GM23338 (cell line): ENCODE results near the gene STRIT1.

ENCODE experiments used
- CREB1 ChIP-seq: fragments of 250-450 bp; sonication (Bioruptor Pico); IDR thresholded peaks from 2 replicates; pipeline ENCODE4 v1.5.0; 2020; ENCODE audit warnings: low read depth, mild to moderate bottlenecking, moderate library complexity
- CTCF ChIP-seq, 2 experiments: fragments of 200-600 bp in 1 of 2; sonication (generic) in 1 of 2; conservative IDR thresholded peaks; 2 replicates each; pipeline versions ENCODE4 v1.5.1 to v1.6.1; 2016 to 2017; ENCODE audit warnings: antibody characterized with exemption in 2 of 2, low read depth in 2 of 2, mild to moderate bottlenecking in 2 of 2, moderate library complexity in 1 of 2
- EZH2 ChIP-seq: fragments of 200-600 bp; sonication (generic); IDR thresholded peaks from one replicate; pipeline ENCODE4 v1.8.0; 2017; ENCODE audit warnings: antibody characterized with exemption, mild to moderate bottlenecking, low read depth; ENCODE audit not compliant: unreplicated experiment
- EZH2phosphoT487 ChIP-seq: fragments of 200-600 bp; sonication (generic); IDR thresholded peaks from one replicate; pipeline ENCODE4 v1.8.1; 2018; ENCODE audit warnings: antibody characterized with exemption; ENCODE audit not compliant: unreplicated experiment
- NANOG ChIP-seq: IDR thresholded peaks from 2 replicates; pipeline ENCODE4 v1.6.1; 2016; ENCODE audit warnings: antibody characterized with exemption, borderline replicate concordance
- POLR2AphosphoS5 ChIP-seq: IDR thresholded peaks from 2 replicates; pipeline ENCODE4 v1.6.1; 2016; ENCODE audit warnings: antibody characterized with exemption, low read depth
- REST ChIP-seq: IDR thresholded peaks from one replicate; pipeline ENCODE4 v1.6.1; 2018; ENCODE audit warnings: antibody characterized with exemption; ENCODE audit not compliant: unreplicated experiment
- STAT1 ChIP-seq: IDR thresholded peaks from one replicate; pipeline ENCODE4 v1.6.1; 2016; ENCODE audit warnings: antibody characterized with exemption; ENCODE audit not compliant: unreplicated experiment
- ZNF114 ChIP-seq: fragments of 250-450 bp; sonication (Bioruptor Pico); IDR thresholded peaks from 2 replicates; pipeline ENCODE4 v1.5.0; 2020; ENCODE audit warnings: mild to moderate bottlenecking, moderate library complexity
- ZNF331 ChIP-seq: fragments of 250-450 bp; sonication (Bioruptor Pico); IDR thresholded peaks from 2 replicates; pipeline ENCODE4 v1.5.0; 2020; ENCODE audit warnings: low read depth, mild to moderate bottlenecking, moderate library complexity

- TF ChIP-seq CTCF (conservative IDR thresholded peaks at IDR 0.05; ENCODE audit: low read depth in 2 of 2) (no peak), EZH2 (no peak), POLR2AphosphoS5 (no peak), ZNF114 (CRISPR knock-in tag) (no peak), REST (no peak), NANOG (no peak), EZH2phosphoT487 (no peak), CREB1 (no peak), STAT1 (no peak), ZNF331 (CRISPR knock-in tag) (no peak)
Observed at GRCh38 chr3:155326901-155327300, 33.4 kb upstream of the STRIT1 start.
